Right atrium auricular region (tissue), 2 donors: Measurements from ENCODE around the gene SH2D6. TPM values are rescaled to one million over a fixed set of nuclear protein-coding genes. Genes with fewer than 3 reads are reported as not detected.
"Not testable (repeated sequence)": the region's sequence is repeated elsewhere in the genome, so short reads cannot be mapped to it uniquely, and the experiment has no call there.

ENCODE experiments used
- DNase-seq: peaks from one replicate; pipeline ENCODE4 v3.0.0-alpha.2; 2019; ENCODE audit warnings: low spot score
- H3K27ac ChIP-seq, 2 donors: fragments of 200-600 bp; sonication (generic); 1 replicate in 1 of 2; 2 replicates in 1 of 2; pipeline ENCODE4 v1.5.1; 2016 to 2019
- H3K27me3 ChIP-seq, 2 donors: fragments of 200-600 bp; sonication (generic); one replicate each; pipeline versions ENCODE4 v1.5.1 to v1.6.0; 2017 to 2019
- H3K36me3 ChIP-seq: fragments of 200-600 bp; sonication (generic); one replicate; pipeline ENCODE4 v1.5.1; 2016
- H3K4me1 ChIP-seq, 2 donors: fragments of 200-600 bp; sonication (generic); one replicate each; pipeline versions ENCODE4 v1.5.1 to v1.6.0; 2017 to 2019
- H3K4me3 ChIP-seq, 2 donors: fragments of 200-600 bp; sonication (generic); 1 replicate in 1 of 2; 2 replicates in 1 of 2; pipeline ENCODE4 v1.5.1; 2017 to 2019; ENCODE audit warnings: mild to moderate bottlenecking in 1 of 2, moderate library complexity in 1 of 2
- H3K9me3 ChIP-seq, 2 donors: fragments of 200-600 bp; sonication (generic); one replicate each; pipeline ENCODE4 v1.5.1; 2019
- total RNA-seq, 2 donors: library from RNA; depleted of rRNA; stranded (reverse); fragments of >200 nt; gene quantifications; one replicate each; pipeline ENCODE4 v1.1.0, GENCODE V29; 2016
- TF ChIP-seq, protein P1 (sequence below), 2 donors: fragments of 200-600 bp; sonication (generic); IDR thresholded peaks; one replicate each; pipeline ENCODE4 v1.5.1; 2019; ENCODE audit warnings: antibody characterized with exemption in 2 of 2

The SH2D6 gene
- total RNA-seq, 2 donors from 2014 or later = not detected

- no peaks in the 10 kb centered on the region for H3K27me3 ChIP-seq
- H3K4me3 ChIP-seq = peak overlapping the region; percentile 31 to 48
- DNase-seq = no peak
- no peaks in the 10 kb centered on the region for H3K36me3 ChIP-seq
- H3K9me3 ChIP-seq = no peaks in the 10 kb centered on the region
- TF ChIP-seq, protein P1, sequence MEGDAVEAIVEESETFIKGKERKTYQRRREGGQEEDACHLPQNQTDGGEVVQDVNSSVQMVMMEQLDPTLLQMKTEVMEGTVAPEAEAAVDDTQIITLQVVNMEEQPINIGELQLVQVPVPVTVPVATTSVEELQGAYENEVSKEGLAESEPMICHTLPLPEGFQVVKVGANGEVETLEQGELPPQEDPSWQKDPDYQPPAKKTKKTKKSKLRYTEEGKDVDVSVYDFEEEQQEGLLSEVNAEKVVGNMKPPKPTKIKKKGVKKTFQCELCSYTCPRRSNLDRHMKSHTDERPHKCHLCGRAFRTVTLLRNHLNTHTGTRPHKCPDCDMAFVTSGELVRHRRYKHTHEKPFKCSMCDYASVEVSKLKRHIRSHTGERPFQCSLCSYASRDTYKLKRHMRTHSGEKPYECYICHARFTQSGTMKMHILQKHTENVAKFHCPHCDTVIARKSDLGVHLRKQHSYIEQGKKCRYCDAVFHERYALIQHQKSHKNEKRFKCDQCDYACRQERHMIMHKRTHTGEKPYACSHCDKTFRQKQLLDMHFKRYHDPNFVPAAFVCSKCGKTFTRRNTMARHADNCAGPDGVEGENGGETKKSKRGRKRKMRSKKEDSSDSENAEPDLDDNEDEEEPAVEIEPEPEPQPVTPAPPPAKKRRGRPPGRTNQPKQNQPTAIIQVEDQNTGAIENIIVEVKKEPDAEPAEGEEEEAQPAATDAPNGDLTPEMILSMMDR (IDR thresholded peaks at IDR 0.05) = no peak
- H3K27ac ChIP-seq = peak overlapping the region; percentile 95 to 97
- peaks cover 0 to 58% of the 10 kb centered on the region in 2 donors for H3K4me1 ChIP-seq
These were observed 19.9 kb downstream of the SH2D6 start for GRCh38 chr2:85438201-85439024.

- H3K36me3 ChIP-seq = no peaks in the 10 kb centered on the region
- no peaks in the 10 kb centered on the region for H3K9me3 ChIP-seq
- H3K4me3 ChIP-seq = no peak overlapping the region
- TF ChIP-seq, protein P1 (IDR thresholded peaks at IDR 0.05) = no peak
- peaks cover 0 to 52% of the 10 kb centered on the region in 2 donors for H3K4me1 ChIP-seq
- no peaks in the 10 kb centered on the region for H3K27me3 ChIP-seq
- peak overlapping the region; percentile 95 to 97 for H3K27ac ChIP-seq
- no peak for DNase-seq
These were observed 20.5 kb downstream of the SH2D6 start for GRCh38 chr2:85439025-85439472.

GRCh38 chr2:85439569-85439968, 21.1 kb downstream of the SH2D6 start:
- H3K4me1 ChIP-seq = peaks cover 0 to 46% of the 10 kb centered on the region in 2 donors
- H3K9me3 ChIP-seq, H3K4me3 ChIP-seq, H3K27me3 ChIP-seq, H3K36me3 ChIP-seq, DNase-seq: not testable (repeated sequence)
- H3K27ac ChIP-seq = peak overlapping the region in 1 of 2 donors; percentile 97

- no peak for DNase-seq
- Histone ChIP-seq H3K27me3 (no peaks in the 10 kb centered on the region), H3K27ac (no peak overlapping the region), H3K36me3 (no peaks in the 10 kb centered on the region), H3K4me1 (peaks cover 0 to 46% of the 10 kb centered on the region in 2 donors), H3K9me3 (no peaks in the 10 kb centered on the region), H3K4me3 (no peak overlapping the region)
- TF ChIP-seq, protein P1 (IDR thresholded peaks at IDR 0.05) = no peak
These were observed 21.5 kb downstream of the SH2D6 start for GRCh38 chr2:85439986-85440385.

DNA sequence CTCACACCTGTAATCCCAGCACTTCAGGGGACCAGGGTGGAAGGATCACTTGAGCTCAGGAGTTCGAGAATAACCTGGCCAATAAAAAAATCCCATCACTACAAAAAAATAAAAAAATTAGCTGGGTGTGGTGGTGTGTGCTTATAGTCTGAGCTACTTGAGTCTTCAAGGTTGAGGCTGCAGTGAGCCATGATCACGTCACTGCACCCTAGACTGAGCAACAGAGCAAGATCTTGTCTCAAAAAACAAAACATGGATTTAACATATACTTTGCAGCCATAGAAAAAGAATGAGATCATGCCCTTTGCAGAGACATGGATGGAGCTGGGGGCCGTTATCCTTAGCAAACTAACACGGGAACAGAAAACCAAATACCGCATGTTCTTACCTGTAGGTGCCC, 22.2 kb downstream of the SH2D6 start:
- no peaks in the 10 kb centered on the region for H3K9me3 ChIP-seq
- H3K36me3 ChIP-seq = no peaks in the 10 kb centered on the region
- no peak for DNase-seq
- H3K27me3 ChIP-seq = no peaks in the 10 kb centered on the region
- peaks cover 0 to 46% of the 10 kb centered on the region in 2 donors for H3K4me1 ChIP-seq
- H3K27ac ChIP-seq = no peak overlapping the region
- H3K4me3 ChIP-seq = no peak overlapping the region
- TF ChIP-seq, protein P1 (IDR thresholded peaks at IDR 0.05) = no peak

DNA sequence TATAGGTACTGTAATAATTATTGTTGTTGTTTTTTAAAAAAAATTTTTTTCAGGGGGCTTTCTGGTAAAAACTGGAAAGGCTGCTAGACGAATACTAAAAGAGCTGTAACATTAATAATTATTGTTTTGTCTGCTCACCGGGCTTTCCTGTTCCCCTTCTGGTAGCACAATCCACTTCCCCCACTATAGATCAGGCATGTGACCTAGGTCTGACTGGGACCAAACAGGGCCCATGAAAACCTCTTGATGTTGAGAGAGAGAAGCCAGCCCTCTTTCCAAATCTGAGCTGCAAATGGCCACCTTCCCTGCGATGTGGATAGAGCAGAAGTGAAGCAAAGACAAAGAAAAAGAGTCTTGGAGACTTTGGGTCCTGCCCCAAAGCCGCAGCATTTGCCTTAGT, 23.4 kb downstream of the SH2D6 start:
- no peaks in the 10 kb centered on the region for H3K9me3 ChIP-seq
- no peaks in the 10 kb centered on the region for H3K36me3 ChIP-seq
- H3K4me3 ChIP-seq = no peak overlapping the region
- no peak for DNase-seq
- TF ChIP-seq, protein P1 (IDR thresholded peaks at IDR 0.05) = no peak
- no peaks in the 10 kb centered on the region for H3K27me3 ChIP-seq
- peaks cover 0 to 43% of the 10 kb centered on the region in 2 donors for H3K4me1 ChIP-seq
- no peak overlapping the region for H3K27ac ChIP-seq
